CD4-positive, alpha-beta T cell treated with Interleukin-4 for 1 hour (primary cell): ENCODE data around the gene ADGRB3.
"Not testable (repeated sequence)": the region's sequence is repeated elsewhere in the genome, so short reads cannot be mapped to it uniquely, and the experiment has no call there.

Experiments used
- DNase-seq, 2 donors: peaks; one replicate each; pipeline ENCODE4 v3.0.0-alpha.2; 2020 to 2022

Gene ADGRB3

DNA sequence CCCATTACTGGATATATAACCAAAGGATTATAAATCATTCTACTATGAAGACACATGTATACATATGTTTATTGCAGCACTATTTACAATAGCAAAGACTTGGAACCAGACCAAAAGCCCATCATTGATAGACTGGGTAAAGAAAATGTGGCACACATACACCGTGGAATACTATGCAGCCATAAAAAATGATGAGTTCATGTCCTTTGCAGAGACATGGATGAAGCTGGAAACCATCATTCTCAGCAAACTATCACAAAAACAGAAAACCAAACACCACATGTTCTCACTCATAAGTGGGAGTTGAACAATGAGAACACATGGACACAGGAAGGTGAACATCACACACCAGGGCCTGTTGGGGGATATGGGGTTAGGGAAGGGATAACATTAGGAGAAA lies 109.3 kb downstream of the ADGRB3 start:
- DNase-seq: not testable (repeated sequence)

DNA sequence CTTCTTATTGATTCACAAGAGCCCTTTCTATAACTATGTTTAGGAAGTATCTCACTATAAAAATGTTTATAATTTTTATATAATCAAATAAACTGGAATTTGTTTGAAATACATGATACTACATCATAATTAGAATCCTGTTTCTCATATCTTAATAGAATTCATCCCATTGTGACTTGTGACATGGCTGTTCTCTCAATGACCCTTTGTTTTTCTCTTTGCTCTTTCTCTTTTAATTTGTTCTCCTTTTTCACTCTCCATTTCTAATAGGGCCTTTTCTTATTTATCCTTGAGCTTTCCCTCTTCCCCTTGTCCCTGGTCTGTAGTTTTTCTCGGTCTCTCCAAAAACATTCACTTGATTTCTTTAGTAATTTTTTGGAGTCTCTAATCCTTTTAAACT lies 111.3 kb downstream of the ADGRB3 start:
- DNase-seq: no peak

DNA sequence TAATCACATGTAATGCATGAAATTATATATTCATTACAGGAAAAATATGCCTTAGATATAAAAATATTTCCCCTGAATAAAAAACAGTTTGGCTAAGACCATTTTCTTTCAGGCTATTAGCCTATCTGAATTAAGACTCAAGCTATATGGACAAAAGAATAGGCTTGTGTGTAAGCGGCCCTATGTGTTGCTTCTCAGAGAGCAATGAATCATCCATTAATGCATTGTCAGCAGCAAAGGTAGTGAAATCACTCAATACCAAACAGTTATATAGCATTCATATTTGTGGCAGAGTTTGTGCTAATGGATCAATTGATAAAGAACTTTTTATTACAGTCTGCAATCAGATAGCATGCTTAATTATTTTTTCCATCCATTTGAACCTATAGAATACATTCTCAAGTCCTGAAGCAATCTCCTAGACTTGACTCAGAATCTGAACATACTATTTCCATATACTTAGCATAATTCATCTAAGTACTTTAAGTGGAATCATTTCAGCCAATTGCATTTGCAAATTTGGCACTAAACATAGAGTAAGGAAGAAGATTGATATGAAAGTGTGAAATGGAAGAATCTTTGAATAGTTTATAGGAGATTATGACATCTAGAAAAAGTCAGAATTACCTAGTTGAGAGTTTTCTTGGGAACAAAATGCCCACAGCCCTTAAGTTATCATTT lies 112.2 kb downstream of the ADGRB3 start:
- DNase-seq: no peak

DNA sequence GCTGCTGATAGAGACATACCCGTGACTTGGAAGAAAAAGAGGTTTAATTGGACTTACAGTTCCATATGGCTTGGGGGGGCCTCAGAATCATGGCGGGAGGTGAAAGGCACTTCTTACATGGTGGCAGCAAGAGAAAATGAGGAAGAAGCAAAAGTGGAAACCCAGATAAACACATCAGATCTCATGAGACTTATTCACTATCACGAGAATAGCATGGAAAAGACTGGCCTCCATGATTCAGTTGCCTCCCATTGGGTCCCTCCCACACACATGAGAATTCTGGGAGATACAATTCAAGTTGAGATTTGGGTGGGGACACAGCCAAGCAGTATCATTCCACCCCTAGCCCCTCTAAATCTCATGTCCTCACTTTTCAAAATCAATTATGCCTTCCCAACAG lies 112.8 kb downstream of the ADGRB3 start:
- not testable (repeated sequence) for DNase-seq

DNA sequence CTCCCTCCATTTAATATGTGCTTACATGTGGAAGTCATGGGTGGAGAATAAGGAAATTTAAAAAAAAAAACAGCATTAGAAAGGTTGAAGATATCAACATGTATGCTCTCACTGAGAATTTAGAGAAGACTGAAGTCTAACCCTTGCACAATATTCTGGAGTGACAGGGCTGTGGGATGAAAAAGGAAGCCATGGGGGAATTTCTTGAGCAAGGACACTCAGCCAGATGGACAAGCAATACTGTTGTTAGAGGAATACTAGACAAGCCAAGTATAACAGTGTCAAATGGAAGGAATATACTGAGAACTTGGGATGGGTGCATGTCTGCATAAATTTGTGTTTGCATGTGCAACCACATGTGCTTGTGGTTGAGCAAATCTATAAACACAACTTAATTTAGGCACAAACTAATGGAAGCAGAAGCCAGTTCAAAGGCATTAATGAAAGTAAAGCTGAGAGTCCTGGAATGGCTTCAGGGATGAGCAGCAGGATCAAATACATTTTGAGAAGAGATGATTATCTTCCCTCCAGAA lies 119.7 kb downstream of the ADGRB3 start:
- no peak for DNase-seq

DNA sequence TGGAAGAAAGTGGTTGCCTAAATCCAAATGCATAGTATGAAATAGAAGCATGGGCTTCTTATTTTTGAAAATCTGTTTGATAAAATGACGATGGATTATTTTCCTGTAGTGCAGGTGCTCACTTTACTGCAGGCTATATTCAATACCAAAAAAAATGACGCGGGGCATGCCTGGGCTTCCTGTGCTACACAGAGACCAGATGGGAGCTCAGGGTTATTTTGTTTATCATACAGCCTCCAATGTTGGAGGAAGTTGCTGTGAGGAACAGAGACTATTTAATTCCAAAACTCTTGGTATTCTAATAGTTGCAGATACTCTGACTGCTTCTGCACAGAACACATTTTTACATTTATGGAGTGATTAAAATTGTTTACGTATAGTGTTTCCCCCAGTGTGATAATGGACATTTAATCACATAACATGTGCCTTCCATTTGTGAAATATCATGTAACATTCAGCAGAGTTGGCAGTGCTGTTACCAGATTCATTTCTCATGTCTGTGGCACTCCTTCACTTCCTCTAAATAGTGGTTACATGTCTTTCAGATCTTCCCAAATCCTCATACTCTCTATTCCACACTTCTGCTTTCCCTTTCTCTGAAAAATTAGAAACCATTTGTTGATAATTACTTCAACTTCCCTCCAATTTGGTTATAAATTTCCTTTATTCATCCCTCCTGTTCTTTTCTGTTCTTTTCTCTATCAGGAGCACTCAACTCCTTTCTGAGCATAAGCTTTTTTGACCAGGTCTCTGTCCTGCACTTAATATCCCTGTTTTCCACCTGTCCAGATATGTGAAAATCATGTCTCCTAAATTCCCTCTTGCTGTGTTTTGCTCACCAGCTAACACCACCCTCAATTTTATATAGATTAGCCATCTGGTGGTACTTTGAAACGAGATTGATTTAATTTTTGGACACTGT lies 121.6 kb downstream of the ADGRB3 start:
- no peak for DNase-seq

DNA sequence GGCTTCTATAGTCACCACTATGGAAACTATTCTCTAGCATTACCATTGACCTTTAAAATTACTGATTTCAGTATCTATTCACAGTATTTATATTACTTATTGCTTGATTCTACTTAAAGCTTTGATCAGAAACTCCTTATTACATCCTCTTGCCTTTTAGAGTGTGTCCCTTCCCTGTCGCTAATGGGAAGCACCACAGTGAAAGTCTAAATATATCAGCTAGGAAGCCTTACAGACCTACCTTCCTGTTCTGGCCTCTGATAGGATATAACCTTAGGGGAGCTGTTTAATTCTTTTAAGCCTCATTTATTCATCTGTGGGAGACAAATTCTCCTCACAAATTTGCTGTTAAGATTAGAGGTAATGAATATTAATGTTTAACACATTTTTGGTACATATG lies 122.7 kb downstream of the ADGRB3 start:
- DNase-seq: no peak

DNA sequence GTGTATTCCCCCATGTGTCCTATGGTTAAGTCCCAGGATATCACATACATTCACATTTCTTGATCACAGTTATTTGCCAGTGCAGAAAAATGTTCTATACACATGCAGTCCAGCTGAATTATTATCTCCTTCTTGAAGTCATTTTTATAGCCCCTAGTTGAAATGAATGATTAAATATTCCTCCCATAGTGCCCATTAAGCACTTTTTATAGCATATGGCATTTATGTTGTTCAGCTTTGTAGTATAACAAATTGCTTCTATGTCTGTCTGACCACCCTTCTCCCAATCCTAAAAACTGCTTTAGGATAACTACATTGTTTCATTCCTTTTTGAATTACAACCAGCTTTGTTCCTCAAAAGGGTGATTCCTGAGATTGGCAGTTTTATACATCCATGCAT lies 123.5 kb downstream of the ADGRB3 start:
- no peak for DNase-seq

DNA sequence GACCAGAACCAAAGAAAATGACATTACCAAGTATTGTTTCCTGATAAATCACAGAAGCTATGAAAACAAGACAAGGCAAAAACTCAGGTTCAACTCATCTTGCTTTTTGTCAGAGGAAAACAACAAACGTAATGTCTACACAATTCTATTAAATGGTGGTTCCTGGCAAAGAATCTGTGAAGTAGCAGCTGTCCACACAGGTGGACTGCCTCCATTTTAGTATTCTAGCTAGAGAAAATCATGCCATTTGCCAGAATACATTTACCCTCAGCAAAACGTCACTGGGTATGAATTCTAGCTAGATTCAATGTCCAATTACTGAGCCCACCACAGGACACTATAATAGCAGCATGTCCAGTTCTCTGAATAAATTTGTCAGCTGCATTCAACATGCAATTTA lies 125.4 kb downstream of the ADGRB3 start:
- DNase-seq: no peak

DNA sequence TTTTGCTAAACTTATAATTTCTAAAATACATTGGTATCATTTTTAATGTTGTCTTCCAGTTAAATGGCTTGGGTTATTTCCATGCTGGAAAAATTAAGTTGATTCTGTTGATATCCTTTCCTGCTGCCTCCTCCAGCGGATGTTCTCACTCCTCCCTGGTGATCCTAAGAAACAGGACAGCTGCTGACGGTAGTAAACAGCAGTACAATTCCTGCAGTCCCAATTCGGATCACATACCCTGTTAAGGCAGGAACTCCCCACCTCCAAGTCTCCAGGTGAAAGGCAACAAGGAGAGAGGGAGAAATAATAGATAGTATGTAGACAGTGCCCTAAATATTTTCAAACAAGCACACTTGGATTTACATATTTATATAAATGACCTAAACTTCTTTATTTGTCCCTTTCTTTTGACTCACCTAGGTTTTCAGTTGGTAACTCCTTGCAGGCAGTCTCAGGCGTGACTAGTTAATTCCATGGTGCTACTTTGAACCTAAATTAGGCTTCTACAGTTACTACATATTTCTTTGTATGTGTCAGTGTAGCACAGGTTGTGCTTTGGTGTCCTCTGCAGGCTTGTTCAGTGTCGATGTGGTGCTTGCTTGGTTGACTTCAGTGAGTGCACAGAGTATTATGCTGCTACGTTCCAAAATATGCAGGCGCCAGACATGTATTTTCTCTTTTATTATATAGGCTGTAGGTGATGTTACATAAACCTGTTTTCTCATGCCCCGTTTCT lies 126.0 kb downstream of the ADGRB3 start:
- DNase-seq: no peak

DNA sequence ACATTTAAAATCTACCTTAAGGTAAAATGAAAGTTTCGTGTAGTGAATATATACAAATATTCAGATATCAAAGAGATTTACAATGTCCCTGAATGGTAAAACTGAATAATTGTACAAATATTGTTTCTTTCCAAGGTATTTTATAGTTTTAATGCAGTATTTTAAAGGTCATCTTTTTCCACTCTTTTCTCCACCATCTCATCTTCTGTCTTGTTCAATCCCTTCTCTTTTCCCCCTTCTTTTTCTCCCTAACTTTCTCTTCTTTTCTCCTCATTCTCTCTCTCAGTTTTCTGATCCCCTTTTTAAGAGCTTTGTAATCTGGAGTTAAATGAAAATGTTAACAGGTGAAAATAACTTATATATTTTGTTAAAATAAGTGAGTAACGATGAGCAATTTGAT lies 126.9 kb downstream of the ADGRB3 start:
- no peak for DNase-seq

DNA sequence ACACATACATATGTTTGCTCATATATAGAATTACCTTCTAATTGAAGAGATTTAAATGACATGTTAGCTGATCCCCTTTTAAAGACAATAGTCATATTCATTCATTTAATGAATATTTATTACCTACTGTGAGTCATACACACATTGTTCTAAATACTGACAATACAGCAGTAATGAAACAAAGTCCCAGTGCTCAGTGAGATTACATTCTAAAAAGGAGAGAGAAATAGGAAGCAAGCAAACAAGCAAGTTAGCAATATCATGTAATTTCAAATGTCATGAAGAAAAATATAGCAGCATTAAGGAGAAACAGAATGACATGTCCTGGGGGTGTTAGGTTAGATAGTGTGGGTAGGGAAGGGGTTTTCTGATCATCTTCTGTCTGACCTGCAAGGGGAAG lies 136.3 kb downstream of the ADGRB3 start:
- no peak for DNase-seq

DNA sequence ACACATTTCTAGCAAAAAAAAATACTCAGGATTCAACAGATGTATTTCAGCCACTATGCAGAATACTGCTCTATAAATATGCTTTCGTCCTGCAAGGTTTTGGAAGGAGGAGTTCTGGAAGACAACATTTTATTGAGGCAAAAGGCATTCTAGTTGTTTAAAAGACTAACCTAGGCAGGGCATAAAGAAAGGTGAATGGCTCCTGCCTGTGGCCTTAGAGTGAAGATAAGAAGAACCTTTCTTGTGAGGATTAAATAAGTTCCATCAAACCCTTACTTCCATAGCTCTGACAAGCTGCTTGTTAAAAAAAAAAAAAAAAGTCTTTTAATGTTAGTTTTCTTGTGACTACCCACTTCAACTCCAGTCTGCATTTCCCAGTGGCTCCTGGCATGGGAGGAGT lies 139.8 kb downstream of the ADGRB3 start:
- DNase-seq: no peak

DNA sequence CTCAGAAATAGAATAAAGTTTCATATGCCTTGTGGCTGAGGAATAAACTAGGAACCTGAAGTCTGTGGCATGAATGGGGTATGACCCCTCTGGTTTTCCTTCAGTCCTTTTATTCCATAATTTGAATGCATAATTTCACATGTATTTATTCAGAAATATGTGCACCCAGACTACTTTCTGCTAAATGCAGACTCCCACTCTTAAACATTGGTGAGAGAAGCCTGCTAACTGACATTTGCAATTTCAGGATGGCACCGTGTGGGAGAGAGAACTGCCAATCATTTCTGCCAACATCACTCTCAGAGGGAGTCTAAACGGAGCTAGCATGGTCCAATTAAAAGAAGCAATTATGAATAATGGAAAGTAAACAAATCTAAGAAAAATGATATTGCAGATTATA lies 141.3 kb downstream of the ADGRB3 start:
- DNase-seq: no peak

DNA sequence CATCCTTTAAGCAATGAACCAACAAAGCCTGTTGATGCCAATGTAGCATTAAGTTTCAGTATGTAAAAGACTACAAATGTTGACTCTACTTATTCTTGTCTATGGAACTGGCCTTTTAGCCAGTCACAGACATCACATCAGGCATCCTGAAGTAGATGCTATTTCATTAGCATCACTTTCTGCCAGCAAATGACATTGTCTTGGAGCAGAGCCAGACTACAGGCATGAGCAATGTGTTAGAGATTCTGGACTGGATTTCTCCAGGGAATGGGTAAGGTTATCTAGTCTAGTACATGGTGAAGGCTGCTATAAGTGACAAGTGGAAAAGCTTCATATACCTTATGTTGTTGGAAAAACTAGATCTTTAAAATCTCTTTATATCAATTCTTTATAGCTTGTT lies 142.9 kb downstream of the ADGRB3 start:
- no peak for DNase-seq

DNA sequence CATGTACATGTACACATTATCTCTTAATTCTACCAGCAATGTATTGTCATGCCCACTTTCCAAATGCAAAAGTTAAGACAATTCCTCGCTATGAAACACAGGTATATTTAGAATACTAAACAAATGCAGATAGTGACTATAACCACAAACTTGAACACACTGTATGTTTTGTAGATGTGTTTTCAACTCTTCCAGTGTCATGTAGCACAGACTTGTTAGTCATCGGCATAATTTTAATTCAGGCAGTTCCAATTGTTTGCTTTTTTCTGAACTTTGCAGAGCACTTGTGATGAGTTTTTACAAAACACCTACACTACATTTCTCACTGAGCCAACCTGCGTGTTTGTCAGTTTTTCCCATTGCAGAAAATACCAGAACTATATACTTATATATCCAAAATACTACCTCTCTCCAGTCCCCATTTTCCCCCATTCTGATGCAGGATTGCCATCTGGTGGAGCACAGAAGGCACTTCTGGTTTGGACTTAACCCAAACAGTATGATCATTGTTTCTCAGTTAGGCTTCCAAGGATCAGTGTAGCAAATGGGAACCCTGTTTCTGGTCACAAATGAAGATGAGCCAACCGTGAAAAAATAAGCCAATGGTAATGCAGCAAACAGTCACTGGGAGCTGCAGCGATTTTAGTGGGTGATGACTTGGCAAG lies 143.4 kb downstream of the ADGRB3 start:
- DNase-seq: no peak

DNA sequence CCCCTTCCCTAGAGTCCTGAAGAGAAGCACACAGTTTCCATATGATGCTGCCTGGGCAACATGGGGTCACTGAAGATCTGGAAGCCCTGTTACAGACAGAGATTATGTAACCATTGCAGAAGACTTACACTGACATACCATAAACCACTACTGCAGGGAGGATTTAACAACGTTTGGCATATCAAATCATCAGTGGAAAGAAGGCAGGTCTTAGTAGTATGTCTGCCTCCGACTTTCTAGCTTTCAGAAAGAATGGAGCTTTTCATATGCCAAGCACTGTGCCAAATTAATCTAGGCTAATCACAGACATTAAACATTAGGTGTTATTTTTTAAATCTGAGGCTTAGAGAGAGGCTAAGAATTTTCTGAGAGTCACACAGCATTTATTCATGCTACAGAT lies 144.3 kb downstream of the ADGRB3 start:
- no peak for DNase-seq

DNA sequence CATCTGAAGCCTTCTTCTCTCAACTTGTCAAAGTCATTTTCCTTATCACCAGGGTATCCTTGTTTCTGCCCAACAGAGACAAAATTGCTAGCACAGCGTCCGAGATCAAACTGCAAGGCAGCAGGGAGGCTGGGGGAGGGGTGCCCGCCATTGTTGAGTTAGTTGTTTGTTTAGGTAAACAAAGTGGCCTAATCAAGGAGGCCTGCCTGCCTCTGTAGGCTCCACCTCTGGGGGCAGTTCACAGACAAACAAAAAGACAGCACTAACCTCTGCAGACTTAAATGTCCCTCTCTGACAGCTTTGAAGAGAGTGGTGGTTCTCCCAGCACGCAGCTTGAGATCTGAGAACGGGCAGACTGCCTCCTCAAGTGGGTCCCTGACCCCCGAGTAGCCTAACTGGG lies 155.0 kb downstream of the ADGRB3 start:
- DNase-seq: not testable (repeated sequence)

DNA sequence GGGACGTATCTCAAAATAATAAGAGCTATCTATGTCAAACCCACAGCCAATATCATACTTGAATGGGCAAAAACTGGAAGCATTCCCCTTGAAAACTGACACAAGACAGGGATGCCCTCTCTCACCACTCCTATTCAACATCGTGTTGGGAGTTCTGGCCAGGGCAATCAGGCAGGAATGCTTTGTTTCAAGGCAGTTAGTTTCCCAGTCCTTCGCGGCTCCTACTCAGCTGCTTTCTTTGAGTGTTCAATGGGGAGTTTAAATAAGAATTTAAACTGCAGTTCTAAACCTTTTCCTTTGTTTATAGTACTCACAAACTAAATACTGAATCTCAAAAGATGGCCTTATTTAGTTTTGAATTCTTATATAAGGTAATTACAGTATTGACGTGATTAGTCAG lies 179.9 kb downstream of the ADGRB3 start:
- not testable (repeated sequence) for DNase-seq

DNA sequence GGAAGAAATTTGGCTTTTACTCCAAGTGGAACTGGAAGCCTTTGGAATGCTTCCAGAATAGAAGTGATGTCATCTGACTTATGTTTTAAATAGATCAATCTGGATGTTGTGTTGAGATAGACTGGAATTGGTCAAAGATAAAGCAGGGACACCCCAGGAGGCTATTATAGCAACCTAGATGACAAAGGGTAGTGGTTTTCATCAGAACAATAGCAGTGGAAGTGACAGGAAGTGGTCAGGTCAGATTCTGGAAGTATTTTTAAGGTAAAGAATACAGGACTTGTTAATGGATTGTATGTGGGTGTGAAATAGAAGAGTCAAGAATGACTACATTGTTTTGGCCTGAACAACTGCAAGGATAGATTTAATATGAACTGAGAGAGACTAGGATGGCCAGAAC lies 191.4 kb downstream of the ADGRB3 start:
- DNase-seq: no peak

DNA sequence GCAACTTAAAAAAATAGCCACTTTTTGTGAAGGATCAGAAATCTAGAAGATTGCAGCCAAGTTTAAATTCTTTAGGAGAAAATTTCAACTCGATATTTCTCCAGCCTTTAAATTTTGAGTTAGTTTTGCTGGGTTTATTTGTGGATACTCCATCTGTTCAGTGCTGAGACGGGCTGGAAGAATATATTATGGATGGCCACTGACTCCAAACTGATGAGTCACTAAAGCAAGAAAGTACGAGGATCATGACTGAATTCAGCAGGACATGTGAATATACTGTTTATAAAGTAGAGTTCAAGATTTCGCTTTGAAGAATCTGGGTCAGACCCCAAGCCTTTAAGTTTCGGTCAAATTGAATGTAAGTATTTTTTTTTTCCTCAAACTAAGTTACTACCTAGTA lies 199.5 kb downstream of the ADGRB3 start:
- no peak for DNase-seq

DNA sequence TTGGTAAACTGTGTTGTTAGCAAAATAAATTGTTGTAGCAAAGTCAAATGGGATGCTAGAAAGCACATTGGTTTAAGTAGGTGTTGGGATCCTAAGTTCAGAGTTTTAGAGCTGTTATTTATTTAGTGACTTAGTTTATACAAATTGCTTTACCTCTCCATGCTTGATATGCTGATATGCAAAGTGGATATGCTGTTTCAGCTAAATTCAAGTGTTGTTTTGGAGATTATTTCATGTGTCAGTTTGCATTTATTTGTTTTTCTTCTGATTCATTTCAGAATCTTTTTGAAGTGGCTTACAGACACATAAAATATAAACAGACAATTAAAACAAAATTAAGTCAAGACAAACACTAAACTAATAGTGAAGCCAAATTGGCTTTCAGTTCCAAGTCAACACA lies 203.5 kb downstream of the ADGRB3 start:
- DNase-seq: no peak

DNA sequence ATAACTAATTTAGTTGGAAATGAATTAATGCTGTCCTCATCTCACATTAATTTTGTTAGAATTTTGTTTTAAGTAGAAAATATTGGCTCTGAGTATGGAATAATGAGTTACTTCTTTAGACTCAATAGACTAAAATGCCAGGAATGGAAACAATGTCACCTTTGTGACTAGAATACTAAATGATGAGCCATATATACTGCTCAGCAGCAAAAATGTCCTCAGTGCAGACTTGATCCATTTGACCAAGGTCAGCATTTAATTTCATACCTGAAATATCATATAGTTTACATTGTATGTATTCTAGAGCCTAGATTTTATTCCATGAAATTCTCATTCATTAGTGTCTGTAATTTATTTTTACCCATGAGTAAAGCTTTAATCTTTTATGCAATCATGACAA lies 217.7 kb downstream of the ADGRB3 start:
- no peak for DNase-seq
